Fibroblast of skin of back (primary cell): Measurements from ENCODE around the gene PCNT.

Source experiments
- DNase-seq: peaks from one replicate; pipeline ENCODE4 v3.0.0-alpha.2; 2013

PCNT gene

DNA sequence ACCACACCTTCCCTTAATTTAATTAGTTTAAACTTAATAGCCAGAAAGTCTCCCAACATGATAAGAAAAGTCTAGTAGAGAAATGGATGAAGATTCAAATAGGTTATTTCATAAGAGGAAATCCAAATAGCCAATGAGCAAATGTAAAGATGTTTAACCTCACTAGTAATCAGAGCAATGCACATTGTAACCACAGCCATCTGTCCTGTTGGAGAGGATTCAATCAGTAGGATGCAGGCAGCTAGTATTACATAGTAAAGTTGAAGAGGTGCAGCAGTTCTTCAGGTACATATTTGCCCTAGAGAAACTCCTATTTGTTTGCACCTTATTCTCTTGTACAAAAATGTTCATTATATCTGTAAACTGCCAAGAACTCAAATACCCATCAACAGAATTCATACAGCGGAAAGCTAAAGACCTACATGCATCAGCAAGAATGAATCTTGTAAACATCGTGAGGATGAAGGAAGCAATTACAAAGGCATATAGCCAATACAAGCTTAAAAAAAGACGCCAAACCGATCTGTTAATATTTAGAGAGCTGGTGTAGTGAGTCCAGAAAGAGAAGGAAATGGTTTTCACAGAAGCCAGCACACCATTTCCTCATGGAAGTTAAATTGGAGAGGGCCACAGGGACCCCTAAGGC is 162.6 kb downstream of the PCNT start:
- DNase-seq: no peak

DNA sequence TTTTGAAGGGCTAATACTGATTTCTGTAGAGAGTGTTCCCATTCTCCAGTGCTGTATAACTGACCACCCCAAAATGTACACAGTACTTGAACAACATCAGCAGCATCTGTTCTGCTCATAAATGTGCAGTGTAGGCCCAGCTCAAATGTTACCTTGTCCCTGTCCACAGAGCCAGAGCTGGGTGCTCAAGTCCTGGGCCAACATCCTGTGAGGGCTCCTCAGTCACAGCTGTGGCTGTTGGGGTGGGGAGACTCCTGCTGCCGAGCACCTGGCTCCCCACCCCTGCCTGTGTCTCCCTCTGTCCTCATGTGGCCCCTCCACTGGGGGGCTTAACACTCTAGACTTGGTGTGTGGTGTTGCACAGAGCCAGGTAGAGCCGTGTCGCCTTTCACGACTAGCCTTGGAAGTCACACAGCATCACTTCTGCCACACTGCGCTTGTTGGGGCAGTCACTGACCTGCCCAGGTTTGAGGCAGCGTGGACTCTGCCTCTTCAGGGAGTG is 165.3 kb downstream of the PCNT start:
- no peak for DNase-seq

DNA sequence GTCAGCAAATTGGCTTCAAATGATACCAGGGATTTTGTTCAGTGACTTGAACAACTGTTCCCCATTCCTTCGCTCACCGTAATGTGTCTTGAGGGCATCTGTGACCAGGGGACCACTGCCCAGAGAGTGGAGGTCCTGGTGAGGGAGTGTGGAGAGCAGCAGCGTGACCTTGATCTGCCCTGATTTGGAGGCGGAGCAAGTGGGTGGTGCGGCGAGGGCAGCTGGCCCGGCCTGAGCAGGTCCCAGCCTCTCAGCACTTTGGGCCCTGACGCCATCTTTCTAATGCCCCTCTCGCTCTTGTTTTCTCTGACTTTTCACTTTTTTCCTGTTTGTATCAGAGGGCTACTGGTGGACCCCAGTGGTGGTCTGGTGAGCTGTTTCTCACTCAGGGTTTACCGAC is 165.8 kb downstream of the PCNT start:
- no peak for DNase-seq

DNA sequence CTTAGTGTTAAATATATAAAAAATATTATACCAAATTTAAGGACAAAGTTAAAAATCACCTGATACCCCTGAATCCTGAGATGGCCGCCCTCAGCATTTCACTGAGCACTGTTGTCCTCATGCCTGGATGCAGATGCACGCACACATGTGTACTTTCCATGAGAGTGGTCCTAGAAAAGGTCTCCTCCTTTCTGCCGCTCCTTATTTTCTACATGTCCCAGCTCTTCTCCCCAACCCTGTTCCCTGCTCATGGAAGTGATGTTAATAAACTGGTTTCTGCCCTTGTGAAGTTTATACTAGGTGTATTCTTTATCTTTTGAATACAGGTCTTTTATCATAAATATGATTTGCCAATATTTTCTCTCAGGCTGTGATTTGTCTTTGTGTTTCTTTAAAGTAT is 167.6 kb downstream of the PCNT start:
- DNase-seq: no peak

DNA sequence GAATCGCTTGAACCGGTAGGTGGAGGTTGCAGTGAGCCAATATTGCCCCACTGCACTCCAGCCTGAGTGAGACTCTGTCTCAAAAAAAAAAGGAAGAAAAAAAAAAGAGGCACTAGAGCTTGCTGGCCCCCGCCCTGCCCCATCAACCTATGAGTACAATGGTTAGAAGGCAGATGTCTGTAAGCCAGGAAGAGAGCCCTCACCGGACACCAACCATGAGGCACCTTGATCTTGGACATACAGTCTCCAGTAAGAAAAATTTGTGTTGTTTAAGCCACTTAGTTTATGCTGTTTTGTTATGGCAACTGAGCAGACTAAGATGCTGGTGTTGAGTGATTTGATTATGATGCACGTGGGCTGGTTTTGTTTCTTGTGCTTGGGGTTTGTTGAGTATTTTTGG is 168.9 kb downstream of the PCNT start:
- DNase-seq: no peak

DNA sequence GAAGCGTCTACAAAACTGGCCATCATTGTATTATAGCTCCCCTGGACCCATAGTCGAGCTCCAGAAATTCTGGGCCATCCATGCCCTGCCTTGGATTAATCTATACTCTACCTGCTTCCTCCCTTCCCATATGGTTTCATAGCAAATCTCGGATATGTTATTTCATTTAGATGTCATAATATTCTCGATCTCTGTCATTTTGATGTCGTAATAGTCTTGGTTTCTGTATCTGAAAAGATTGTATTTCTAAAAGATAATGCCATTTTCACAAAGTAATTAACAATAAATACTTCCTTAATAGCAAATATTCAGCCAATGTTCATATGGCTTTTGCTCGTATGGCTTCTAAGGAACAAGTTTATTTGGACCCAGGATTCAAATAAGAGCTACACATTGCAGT is 169.9 kb downstream of the PCNT start:
- DNase-seq: no peak
